ENCODE results near the gene ASTN2.

ASTN2 gene

GRCh38 chr9:116616304-116616914, 798.4 kb downstream of the ASTN2 start:
- no peak for DNase-seq (ENCODE audit: low spot score)

DNA sequence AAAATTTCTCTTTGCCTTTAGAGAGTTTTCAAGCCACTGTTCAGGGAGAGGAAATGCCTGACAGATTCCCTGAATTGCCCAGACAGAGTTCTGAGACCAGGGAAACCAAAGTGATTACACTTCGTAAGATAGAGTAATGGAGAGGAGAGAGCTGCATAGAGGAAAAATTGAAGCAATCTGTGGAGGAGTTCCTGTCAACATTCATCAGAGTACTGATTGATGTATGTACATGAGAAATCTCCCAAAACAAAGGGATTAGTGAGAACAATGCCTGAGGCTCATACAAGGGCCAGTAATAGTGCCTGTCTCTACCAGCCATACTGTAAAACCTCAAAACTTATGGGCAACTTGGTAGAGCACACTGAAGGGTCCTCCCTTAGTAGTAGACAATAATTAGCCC, 806.8 kb downstream of the ASTN2 start:
- no peak for DNase-seq (ENCODE audit: low spot score)

- no peak for DNase-seq (ENCODE audit: low spot score)
Observed at GRCh38 chr9:116605904-116606341, 808.9 kb downstream of the ASTN2 start.

DNA sequence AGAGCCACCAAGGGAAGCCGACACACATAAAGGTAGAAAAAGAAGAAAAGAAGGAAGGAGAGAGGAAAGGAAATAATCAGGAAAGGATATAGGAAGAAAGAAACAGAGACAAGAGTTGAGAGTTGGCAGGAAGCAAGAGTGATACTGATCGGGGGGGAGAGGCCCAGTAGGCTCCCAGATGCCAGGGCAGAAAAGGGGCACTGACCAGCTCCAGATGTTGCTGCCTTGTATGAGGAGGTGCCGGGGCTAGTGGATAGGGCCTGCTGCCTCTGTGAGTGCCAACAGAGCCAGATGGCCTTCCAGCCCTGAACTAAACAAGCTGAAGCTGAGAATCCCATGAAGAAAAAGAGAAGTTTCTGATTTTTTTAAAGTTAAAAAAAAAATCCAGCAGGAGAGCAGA, 809.8 kb downstream of the ASTN2 start:
- no peak for DNase-seq (ENCODE audit: low spot score)

DNA sequence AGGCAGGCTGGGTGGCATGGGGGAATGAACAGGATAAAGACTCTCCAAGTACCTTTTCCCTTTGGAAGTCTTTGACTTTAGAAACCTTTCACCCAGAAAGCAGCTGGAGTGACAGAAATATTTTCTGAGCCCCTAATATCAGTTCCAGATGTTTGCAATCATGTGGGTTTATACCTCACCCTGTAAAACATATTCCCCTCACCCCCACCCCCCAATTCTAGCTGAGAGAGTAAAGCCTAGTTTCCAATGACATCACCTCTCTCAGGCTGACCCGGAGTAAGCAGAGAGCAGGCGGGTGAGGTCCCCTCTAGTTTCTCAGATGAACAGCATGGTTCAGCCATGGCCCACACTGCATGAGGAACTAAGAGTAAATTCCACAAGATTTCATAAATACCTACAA, 810.6 kb downstream of the ASTN2 start:
- DNase-seq (ENCODE audit: low spot score), result no peak

DNA sequence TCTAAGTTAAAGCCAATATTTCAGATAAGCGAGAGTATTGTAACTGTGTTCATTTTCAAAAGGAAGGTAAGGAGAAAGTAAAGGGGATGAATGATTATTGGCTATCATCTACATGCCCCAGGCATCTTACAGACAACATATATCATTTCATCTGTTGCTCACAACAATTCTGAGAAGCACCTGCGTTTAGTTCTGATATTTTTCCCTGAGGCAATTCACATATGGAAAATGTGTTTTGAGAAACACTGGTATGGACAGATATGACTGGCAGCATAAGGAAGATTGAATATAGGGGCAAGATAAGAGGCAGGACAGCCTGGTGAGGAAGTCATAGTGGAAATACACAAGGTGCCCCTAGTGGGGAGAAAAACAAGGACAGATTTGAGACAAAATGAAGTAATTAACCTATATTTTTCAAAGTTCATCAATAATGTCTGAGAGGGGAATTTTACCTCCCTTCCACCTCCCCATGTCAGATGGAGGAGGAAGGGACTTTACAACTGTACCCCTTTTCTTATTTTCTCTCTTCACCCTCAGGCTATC, 815.4 kb downstream of the ASTN2 start:
- no peak for DNase-seq (ENCODE audit: low spot score)

- no peak for DNase-seq (ENCODE audit: low spot score)
Observed at GRCh38 chr9:116596646-116597045, 818.2 kb downstream of the ASTN2 start.

DNA sequence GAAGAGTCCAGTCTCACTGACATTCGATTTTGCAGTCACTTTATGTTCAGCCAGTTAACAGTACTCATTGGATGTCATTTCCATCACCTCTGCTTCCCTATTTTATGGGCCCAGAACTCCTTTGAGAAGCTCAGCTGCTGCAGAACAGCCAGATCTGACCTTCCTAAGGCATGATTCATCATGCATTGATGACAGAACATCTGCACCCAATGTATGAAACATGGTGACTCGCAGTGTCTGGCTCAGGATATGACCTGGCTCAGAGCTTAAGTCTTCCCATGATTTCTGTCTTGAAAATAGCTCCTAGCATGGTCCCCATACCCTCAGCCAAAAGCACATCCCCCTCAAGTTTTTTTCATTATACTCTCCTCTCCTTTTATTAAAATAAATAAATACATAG, 820.3 kb downstream of the ASTN2 start:
- no peak for DNase-seq (ENCODE audit: low spot score)

DNA sequence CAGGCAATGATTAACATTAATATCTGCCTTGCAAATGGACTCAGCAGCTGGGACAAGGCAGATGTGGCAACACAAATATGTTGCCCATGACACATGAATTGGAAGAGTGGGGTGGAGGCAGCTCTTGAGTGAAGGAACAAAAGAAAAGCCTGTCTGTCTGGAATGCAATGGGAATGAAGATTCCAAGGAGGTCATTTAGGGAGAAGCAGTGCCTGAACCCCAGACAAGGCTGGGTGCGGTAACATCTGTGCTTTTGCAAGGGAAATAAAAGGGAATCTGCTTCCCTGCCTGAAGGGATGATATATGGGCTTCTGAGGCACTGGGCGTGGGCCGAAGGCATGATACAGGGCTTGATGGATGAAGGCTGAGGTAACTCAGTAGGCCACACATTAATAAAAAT, 821.9 kb downstream of the ASTN2 start:
- no peak for DNase-seq (ENCODE audit: low spot score)

DNA sequence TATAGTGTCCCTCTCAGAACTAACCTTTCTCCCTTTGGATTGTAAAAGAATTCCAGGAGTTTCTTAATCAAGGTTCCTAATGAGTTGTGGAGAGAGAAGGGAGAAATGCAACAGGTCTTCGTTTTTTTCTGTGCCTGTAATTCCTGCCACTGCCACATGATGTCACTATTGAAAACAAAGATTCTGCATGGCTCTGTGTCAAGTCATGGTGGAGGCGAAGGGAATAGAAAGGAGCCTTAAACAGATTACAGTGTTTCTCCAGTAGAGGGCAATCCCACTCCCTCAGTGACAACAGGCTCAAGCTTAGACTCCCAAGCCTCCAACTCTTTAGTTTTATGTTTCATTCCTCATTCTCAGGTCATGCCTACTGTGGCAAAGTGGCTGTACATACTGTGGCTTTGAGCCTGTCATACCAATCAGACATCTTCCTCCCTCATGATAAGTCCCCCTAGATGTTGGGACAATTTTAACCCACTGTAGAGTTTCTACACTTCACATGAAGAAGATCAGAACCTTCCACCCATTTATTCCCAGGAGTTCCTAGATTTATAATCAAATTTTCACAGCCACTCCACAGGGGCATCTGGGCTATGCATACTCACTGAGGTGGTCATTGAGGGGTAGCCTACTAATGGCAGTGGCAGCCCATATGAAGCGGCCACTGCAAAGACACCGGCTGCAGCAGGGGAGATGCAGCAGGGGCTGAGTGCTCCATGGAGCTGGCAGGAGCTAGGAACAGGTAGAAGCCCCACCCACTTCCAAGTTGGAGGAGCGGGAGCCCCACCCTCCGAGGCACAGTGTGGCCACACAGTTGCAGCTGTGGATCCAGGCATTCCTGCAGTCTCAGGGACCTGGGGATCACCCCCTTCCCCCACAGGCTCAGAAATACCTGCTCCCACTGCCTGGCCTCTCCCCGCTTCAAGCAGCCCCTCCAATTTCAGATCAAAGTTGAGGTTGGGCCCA, 825.2 kb downstream of the ASTN2 start:
- DNase-seq (ENCODE audit: low spot score), result peak; percentile 31

GRCh38 chr9:116587919-116588318, 826.9 kb downstream of the ASTN2 start:
- DNase-seq (ENCODE audit: low spot score), result no peak

- no peak for DNase-seq (ENCODE audit: low spot score)
Observed at GRCh38 chr9:116585896-116586295, 829.0 kb downstream of the ASTN2 start.

DNA sequence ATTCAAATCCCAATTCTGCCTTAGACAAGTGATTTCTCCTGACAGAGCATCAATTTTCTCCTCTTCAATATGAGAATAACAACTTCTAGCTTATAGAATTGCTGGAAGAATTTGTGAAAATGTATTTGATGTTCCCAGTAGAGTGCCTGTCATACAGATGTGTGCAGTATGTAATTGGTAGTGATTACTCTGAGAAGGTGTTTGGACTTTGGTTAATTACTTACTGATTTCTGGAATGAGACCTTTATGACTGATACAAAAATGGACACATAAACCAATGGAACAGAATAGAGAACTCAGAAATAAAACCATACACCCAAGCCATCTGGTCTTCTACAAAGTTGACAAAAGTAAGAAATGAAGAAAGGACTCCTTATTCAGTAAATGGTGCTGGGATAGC, 829.7 kb downstream of the ASTN2 start:
- no peak for DNase-seq (ENCODE audit: low spot score)

GRCh38 chr9:116580853-116581252, 834.0 kb downstream of the ASTN2 start:
- DNase-seq (ENCODE audit: low spot score), result no peak

DNA sequence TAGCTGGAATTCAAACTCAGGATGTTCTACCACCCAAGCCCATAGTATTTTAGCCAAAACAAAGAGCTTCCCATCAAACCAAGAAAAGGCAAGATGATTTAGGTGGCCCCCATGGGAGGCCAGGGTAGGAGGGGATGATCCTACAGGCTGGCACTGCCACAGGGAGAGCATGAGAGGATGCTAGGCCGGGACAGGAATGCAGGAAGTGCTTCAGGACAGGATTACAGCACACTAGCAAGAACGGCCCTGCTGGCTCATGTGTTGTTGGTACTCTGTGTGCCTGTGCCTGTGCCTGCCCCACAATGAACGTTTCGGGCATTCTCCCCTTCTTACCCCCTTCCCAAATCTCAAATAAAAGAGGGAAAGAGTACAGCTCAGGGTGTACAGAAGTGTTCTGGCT, 838.5 kb downstream of the ASTN2 start:
- no peak for DNase-seq (ENCODE audit: low spot score)

- no peak for DNase-seq (ENCODE audit: low spot score)
Observed at GRCh38 chr9:116574027-116574679, 840.7 kb downstream of the ASTN2 start.

- DNase-seq (ENCODE audit: low spot score), result peak; percentile 78
Observed at GRCh38 chr9:116572095-116572748, 842.6 kb downstream of the ASTN2 start.

GRCh38 chr9:116569111-116569510, 845.7 kb downstream of the ASTN2 start:
- DNase-seq (ENCODE audit: low spot score), result no peak

- DNase-seq (ENCODE audit: low spot score), result no peak
Observed at GRCh38 chr9:116566677-116567488, 848.0 kb downstream of the ASTN2 start.

DNA sequence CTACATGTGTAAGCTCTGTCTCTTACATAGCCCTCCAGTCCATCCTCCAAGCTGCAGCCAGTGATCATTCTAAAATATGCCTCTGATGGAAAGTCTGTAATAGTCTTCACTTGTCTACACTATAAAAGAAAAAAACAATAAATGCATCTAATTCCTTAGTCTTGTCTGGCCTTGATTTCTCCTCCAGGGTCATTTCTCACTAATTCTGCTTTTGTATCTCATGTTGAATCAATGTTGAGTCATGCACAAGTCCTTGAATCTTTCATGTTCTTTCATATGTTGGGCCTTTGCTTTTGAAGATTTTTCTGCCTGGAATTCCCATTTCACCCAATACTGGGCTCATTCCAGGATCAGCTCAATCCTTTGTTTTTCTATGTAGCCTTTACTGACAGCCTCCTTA, 848.9 kb downstream of the ASTN2 start:
- DNase-seq (ENCODE audit: low spot score), result no peak

DNA sequence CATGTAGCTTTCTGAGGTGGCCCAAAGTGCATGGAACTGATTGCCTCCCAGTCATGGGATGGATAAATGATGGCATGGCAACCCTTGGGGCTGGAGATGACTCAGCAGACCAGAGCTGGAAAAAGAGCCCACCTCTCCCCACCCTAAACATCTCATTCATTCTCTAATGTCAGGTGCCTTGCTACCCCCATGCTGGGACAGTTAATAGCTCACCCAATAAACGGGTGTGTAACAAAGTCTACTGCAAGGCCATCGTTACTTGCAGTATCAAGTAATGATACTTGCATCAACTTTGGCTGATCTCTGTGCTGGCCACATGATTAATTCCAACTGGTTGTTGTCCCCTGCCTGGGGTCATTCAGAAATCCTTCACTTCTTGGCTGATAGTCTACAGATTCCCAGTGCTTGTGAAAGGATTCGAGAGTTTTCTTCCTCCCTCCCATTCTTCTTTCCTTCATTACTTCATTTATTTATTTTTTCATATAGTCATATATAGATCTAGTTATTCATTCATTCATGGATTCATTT, 850.5 kb downstream of the ASTN2 start:
- no peak for DNase-seq (ENCODE audit: low spot score)

Data from D341Med (cell line).